AG08395 (cell line): ENCODE results near the gene PARD3.

Experiments used
- DNase-seq: peaks from one replicate; pipeline ENCODE4 v3.0.0; 2012; ENCODE audit warnings: mixed read lengths, low spot score

Gene PARD3

GRCh38 chr10:34121781-34122622 lies 693.1 kb downstream of the PARD3 start:
- no peak for DNase-seq

GRCh38 chr10:34121125-34121753 lies 693.9 kb downstream of the PARD3 start:
- DNase-seq = no peak

- no peak for DNase-seq
These were observed 695.6 kb downstream of the PARD3 start for GRCh38 chr10:34119456-34119855.

GRCh38 chr10:34116681-34117271 lies 698.3 kb downstream of the PARD3 start:
- no peak for DNase-seq

- DNase-seq = no peak
These were observed 698.9 kb downstream of the PARD3 start for GRCh38 chr10:34116220-34116641.

- no peak for DNase-seq
These were observed 700.2 kb downstream of the PARD3 start for GRCh38 chr10:34114914-34115313.

- DNase-seq = no peak
These were observed 701.4 kb downstream of the PARD3 start for GRCh38 chr10:34113504-34114225.

- DNase-seq = peak; percentile 35
These were observed 702.8 kb downstream of the PARD3 start for GRCh38 chr10:34112171-34112782.

- no peak for DNase-seq
These were observed 703.9 kb downstream of the PARD3 start for GRCh38 chr10:34111179-34111578.

GRCh38 chr10:34109952-34110702 lies 705.0 kb downstream of the PARD3 start:
- DNase-seq = peak; percentile 10

- no peak for DNase-seq
These were observed 705.6 kb downstream of the PARD3 start for GRCh38 chr10:34109495-34109894.

GRCh38 chr10:34107626-34108516 lies 707.2 kb downstream of the PARD3 start:
- no peak for DNase-seq

GRCh38 chr10:34106356-34106885 lies 708.7 kb downstream of the PARD3 start:
- no peak for DNase-seq

- DNase-seq = no peak
These were observed 710.1 kb downstream of the PARD3 start for GRCh38 chr10:34104829-34105572.

GRCh38 chr10:34102893-34103506 lies 712.1 kb downstream of the PARD3 start:
- DNase-seq = peak; percentile 74

- peak; percentile 78 for DNase-seq
These were observed 712.8 kb downstream of the PARD3 start for GRCh38 chr10:34102237-34102673.

- no peak for DNase-seq
These were observed 714.1 kb downstream of the PARD3 start for GRCh38 chr10:34101001-34101400.

GRCh38 chr10:34098821-34099567 lies 716.1 kb downstream of the PARD3 start:
- no peak for DNase-seq
